ENCODE measurements around the gene CCDC34. TPM values are rescaled to one million over a fixed set of nuclear protein-coding genes. Genes with fewer than 3 reads are reported as not detected.

Gene CCDC34
- total RNA-seq, 1 donor from 2014 or later = 5.6 TPM

GRCh38 chr11:27297616-27298015 is 65.4 kb downstream of the CCDC34 start:
- TF ChIP-seq, protein P1, sequence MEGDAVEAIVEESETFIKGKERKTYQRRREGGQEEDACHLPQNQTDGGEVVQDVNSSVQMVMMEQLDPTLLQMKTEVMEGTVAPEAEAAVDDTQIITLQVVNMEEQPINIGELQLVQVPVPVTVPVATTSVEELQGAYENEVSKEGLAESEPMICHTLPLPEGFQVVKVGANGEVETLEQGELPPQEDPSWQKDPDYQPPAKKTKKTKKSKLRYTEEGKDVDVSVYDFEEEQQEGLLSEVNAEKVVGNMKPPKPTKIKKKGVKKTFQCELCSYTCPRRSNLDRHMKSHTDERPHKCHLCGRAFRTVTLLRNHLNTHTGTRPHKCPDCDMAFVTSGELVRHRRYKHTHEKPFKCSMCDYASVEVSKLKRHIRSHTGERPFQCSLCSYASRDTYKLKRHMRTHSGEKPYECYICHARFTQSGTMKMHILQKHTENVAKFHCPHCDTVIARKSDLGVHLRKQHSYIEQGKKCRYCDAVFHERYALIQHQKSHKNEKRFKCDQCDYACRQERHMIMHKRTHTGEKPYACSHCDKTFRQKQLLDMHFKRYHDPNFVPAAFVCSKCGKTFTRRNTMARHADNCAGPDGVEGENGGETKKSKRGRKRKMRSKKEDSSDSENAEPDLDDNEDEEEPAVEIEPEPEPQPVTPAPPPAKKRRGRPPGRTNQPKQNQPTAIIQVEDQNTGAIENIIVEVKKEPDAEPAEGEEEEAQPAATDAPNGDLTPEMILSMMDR (IDR thresholded peaks at IDR 0.05; ENCODE audit: unreplicated experiment) = no peak
- Mint-ChIP-seq H3K9me3 (ENCODE audit: unreplicated experiment) (no peaks in the 10 kb centered on the region), H3K4me1 (ENCODE audit: unreplicated experiment) (no peaks in the 10 kb centered on the region), H3K36me3 (ENCODE audit: low read depth, unreplicated experiment) (no peaks in the 10 kb centered on the region), H3K4me3 (ENCODE audit: unreplicated experiment) (no peak overlapping the region), H3K27me3 (ENCODE audit: unreplicated experiment) (no peaks in the 10 kb centered on the region), H3K27ac (ENCODE audit: unreplicated experiment) (no peak overlapping the region)
- no peak for DNase-seq (ENCODE audit: low spot score)

DNA sequence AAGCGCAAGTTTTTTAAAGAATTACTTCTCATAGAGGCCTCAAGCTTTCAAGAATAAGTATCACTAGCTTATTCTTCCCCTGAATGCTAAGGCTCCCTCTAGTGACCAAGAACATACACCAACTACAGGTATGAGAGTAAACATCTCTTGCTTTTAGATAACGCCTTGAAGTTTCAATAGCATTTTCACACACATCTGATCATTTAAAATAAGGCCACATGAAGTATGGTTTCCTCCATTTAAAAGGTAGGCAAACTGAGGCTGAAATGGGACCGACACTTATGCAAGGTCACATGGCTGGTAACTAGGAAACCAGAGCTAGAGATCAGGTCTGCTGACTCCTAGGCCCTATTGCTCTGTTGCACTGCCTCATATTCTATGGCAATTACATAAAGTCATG is 66.5 kb downstream of the CCDC34 start:
- H3K9me3 Mint-ChIP-seq (ENCODE audit: unreplicated experiment) = peaks cover 2% of the 10 kb centered on the region
- no peak for DNase-seq (ENCODE audit: low spot score)
- H3K4me3 Mint-ChIP-seq (ENCODE audit: unreplicated experiment) = no peak overlapping the region
- no peaks in the 10 kb centered on the region for H3K27me3 Mint-ChIP-seq (ENCODE audit: unreplicated experiment)
- no peak overlapping the region for H3K27ac Mint-ChIP-seq (ENCODE audit: unreplicated experiment)
- no peaks in the 10 kb centered on the region for H3K4me1 Mint-ChIP-seq (ENCODE audit: unreplicated experiment)
- H3K36me3 Mint-ChIP-seq (ENCODE audit: low read depth, unreplicated experiment) = no peaks in the 10 kb centered on the region
- TF ChIP-seq, protein P1 (IDR thresholded peaks at IDR 0.05; ENCODE audit: unreplicated experiment) = peak; percentile 30

DNA sequence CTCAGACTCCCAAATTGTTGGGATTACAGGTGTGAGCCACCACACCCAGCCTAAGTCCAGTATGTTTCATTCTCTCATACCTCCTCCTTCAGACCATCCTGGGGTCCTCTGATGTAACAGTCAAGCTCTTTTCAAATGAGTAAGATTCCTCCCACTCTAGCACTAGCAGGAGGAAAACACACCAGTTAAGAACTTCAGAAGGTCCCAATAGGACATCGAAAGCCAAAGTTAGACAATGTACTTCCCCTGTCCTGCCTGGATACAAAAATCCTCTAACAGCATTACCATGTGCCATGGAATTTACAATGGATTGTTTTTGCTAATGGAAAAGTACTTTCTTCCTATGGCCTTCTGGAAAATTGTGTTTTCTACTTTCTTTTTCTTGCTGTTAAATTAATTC is 67.1 kb downstream of the CCDC34 start:
- Mint-ChIP-seq H3K9me3 (ENCODE audit: unreplicated experiment) (peaks cover 8% of the 10 kb centered on the region), H3K27ac (ENCODE audit: unreplicated experiment) (no peak overlapping the region), H3K36me3 (ENCODE audit: low read depth, unreplicated experiment) (peaks cover 2% of the 10 kb centered on the region), H3K4me1 (ENCODE audit: unreplicated experiment) (no peaks in the 10 kb centered on the region), H3K4me3 (ENCODE audit: unreplicated experiment) (no peak overlapping the region), H3K27me3 (ENCODE audit: unreplicated experiment) (no peaks in the 10 kb centered on the region)
- TF ChIP-seq, protein P1 (IDR thresholded peaks at IDR 0.05; ENCODE audit: unreplicated experiment) = no peak
- DNase-seq (ENCODE audit: low spot score) = no peak

DNA sequence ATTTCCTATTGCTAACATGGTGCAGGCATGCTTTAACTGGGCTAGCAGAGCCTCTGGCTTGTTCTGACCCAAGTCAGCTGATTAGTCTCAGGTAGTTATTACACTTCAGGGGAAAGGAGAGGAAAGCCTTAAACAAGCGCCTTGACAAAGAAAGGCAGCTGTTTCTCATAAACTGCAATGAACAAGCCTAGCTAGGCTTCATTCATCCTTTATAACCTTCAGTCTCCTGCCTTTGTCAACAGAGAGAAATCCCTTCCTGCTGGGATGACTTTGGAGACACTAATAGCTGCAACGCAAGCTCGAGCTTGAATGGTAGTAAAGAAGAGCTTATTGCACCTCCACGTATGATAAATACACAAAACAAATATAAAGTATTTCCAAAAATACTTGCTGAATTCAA is 68.4 kb downstream of the CCDC34 start:
- Mint-ChIP-seq H3K27ac (ENCODE audit: unreplicated experiment) (no peak overlapping the region), H3K4me3 (ENCODE audit: unreplicated experiment) (no peak overlapping the region), H3K4me1 (ENCODE audit: unreplicated experiment) (no peaks in the 10 kb centered on the region), H3K36me3 (ENCODE audit: low read depth, unreplicated experiment) (peaks cover 8% of the 10 kb centered on the region), H3K27me3 (ENCODE audit: unreplicated experiment) (no peaks in the 10 kb centered on the region), H3K9me3 (ENCODE audit: unreplicated experiment) (peaks cover 14% of the 10 kb centered on the region)
- TF ChIP-seq, protein P1 (IDR thresholded peaks at IDR 0.05; ENCODE audit: unreplicated experiment) = no peak
- no peak for DNase-seq (ENCODE audit: low spot score)

DNA sequence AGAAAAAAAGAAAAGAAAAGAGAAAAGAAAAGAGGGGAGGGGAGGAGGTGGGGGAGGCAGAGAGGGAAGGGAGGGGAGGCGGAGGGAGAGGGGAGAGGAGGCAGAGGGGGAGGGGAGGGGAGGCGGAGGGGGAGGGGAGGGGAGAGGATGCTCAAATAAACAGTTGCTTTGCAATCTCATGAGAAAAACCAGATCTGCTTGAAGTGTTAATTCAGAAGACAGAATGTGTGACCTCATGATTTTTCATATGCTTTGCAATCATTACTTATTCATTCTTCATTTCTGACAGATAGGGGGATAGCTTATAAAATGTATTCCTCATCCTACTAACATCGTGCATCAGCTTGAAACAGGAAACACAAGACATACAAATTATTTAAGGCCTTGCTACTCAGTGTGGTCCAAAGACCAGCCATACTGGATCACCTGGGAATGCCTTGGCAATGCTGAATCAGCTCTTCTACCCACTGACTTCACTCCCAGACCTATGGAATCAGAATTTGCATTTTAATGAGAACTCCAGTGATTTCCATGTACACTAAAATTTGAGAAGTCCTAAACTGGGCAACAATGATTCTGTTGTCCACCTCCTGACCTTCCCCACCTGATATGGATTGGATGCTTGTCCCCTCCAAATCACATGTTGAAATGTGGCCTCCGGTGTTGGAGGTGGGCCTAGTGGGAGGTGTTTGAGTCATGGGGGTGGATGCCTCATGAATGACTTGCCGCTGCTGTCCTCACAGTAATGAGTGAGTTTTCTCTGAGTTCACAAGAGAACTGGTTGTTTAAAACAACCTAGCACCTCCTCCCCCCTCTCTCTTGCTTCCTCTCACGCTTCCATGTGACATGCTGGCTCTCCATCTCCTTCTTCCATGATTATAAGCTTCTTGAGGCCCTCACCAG is 69.2 kb downstream of the CCDC34 start:
- Mint-ChIP-seq H3K36me3 (ENCODE audit: low read depth, unreplicated experiment) (peaks cover 8% of the 10 kb centered on the region), H3K27ac (ENCODE audit: unreplicated experiment) (no peak overlapping the region), H3K4me1 (ENCODE audit: unreplicated experiment) (no peaks in the 10 kb centered on the region), H3K9me3 (ENCODE audit: unreplicated experiment) (peaks cover 14% of the 10 kb centered on the region), H3K27me3 (ENCODE audit: unreplicated experiment) (no peaks in the 10 kb centered on the region), H3K4me3 (ENCODE audit: unreplicated experiment) (no peak overlapping the region)
- no peak for DNase-seq (ENCODE audit: low spot score)
- TF ChIP-seq, protein P1 (IDR thresholded peaks at IDR 0.05; ENCODE audit: unreplicated experiment) = no peak
